Measurements from ENCODE around the gene GABPB1. TPM values are rescaled to one million over a fixed set of nuclear protein-coding genes. Genes with fewer than 3 reads are reported as not detected.
A peak's percentile ranks its signal among the peaks of the same experiment; 100 is the strongest.
"Not testable (repeated sequence)": the region's sequence is repeated elsewhere in the genome, so short reads cannot be mapped to it uniquely, and the experiment has no call there.

Gene GABPB1
- total RNA-seq, 1 donor from 2014 or later, result 10.9 TPM

GRCh38 chr15:50378776-50379175 is 23.8 kb upstream of the GABPB1 start:
- DNase-seq (ENCODE audit: low spot score in 2 of 2), result no peak
- Histone ChIP-seq H3K9me3 (no peaks in the 10 kb centered on the region), H3K4me1 (no peaks in the 10 kb centered on the region), H3K27ac (peak overlapping the region; percentile 51 to 55), H3K27me3 (no peaks in the 10 kb centered on the region), H3K36me3 (no peaks in the 10 kb centered on the region), H3K4me3 (no peak overlapping the region)
- intact Hi-C loops (cut with DNase I), result loop anchor here (10.0 kb wide), 1 partner anchor 64 kb away; no protein-coding TSS in a partner anchor
- no peak for TF ChIP-seq CTCF (IDR thresholded peaks at IDR 0.05)

GRCh38 chr15:50377867-50378751 is 23.1 kb upstream of the GABPB1 start:
- intact Hi-C loops (cut with DNase I), result loop anchor here (10.0 kb wide), 1 partner anchor 63 kb away; no protein-coding TSS in a partner anchor
- Histone ChIP-seq H3K4me1 (no peaks in the 10 kb centered on the region), H3K27ac (peak overlapping the region; percentile 51 to 55), H3K9me3 (no peaks in the 10 kb centered on the region), H3K27me3 (no peaks in the 10 kb centered on the region), H3K4me3 (no peak overlapping the region), H3K36me3 (no peaks in the 10 kb centered on the region)
- TF ChIP-seq CTCF (IDR thresholded peaks at IDR 0.05), result no peak
- DNase-seq (ENCODE audit: low spot score in 2 of 2), result no peak

GRCh38 chr15:50369564-50369963 is 14.6 kb upstream of the GABPB1 start:
- H3K4me3 ChIP-seq; H3K27ac ChIP-seq; H3K4me1 ChIP-seq; H3K27me3 ChIP-seq; intact Hi-C loops (cut with DNase I); DNase-seq (ENCODE audit: low spot score in 2 of 2); H3K36me3 ChIP-seq; H3K9me3 ChIP-seq: not testable (repeated sequence)

GRCh38 chr15:50365971-50366370 is 11.0 kb upstream of the GABPB1 start:
- no peak for TF ChIP-seq CTCF (IDR thresholded peaks at IDR 0.05)
- Histone ChIP-seq H3K27me3 (no peaks in the 10 kb centered on the region), H3K4me3 (no peak overlapping the region), H3K9me3 (no peaks in the 10 kb centered on the region), H3K4me1 (no peaks in the 10 kb centered on the region), H3K36me3 (no peaks in the 10 kb centered on the region), H3K27ac (no peak overlapping the region)
- intact Hi-C loops (cut with DNase I), result no loop called here
- DNase-seq (ENCODE audit: low spot score in 2 of 2), result no peak

GRCh38 chr15:50365570-50365969 is 10.6 kb upstream of the GABPB1 start:
- H3K36me3 ChIP-seq, result no peaks in the 10 kb centered on the region
- DNase-seq (ENCODE audit: low spot score in 2 of 2), result no peak

More at GRCh38 chr15:50365570-50365969, 10.6 kb upstream of the GABPB1 start:
- Histone ChIP-seq H3K4me3 (no peak overlapping the region), H3K27ac (no peak overlapping the region), H3K9me3 (no peaks in the 10 kb centered on the region), H3K4me1 (no peaks in the 10 kb centered on the region), H3K27me3 (no peaks in the 10 kb centered on the region)
- TF ChIP-seq CTCF (IDR thresholded peaks at IDR 0.05), result no peak
- intact Hi-C loops (cut with DNase I), result no loop called here

Data from ascending aorta (tissue), 2 donors.